Fibroblast of lung (primary cell): ENCODE data around the gene CHEK1. TPM values are rescaled to one million over a fixed set of nuclear protein-coding genes. Genes with fewer than 3 reads are reported as not detected.

ENCODE experiments used
- DNase-seq, 2 donors: peaks; one replicate each; pipeline versions ENCODE4 v3.0.0 to v3.0.0-alpha.2; 2010; ENCODE audit warnings: low read depth in 2 of 2
- H2AFZ ChIP-seq: 2 replicates; pipeline ENCODE4 v1.5.1; 2012; ENCODE audit warnings: low read length, control low read depth, inconsistent platforms
- H3K27ac ChIP-seq: 2 replicates; pipeline ENCODE4 v1.5.1; 2011; ENCODE audit warnings: low read length, control low read depth; ENCODE audit not compliant: insufficient read depth
- H3K27me3 ChIP-seq: 2 replicates; pipeline ENCODE4 v1.5.1; 2011; ENCODE audit warnings: mild to moderate bottlenecking, low read length; ENCODE audit not compliant: control insufficient read depth, insufficient read depth
- H3K36me3 ChIP-seq: 2 replicates; pipeline ENCODE4 v1.5.1; 2011; ENCODE audit warnings: low read length; ENCODE audit not compliant: control insufficient read depth, insufficient read depth
- H3K4me1 ChIP-seq: 2 replicates; pipeline ENCODE4 v1.5.1; 2011; ENCODE audit warnings: low read length; ENCODE audit not compliant: control insufficient read depth, insufficient read depth; ENCODE audit errors: extremely low read depth
- H3K4me2 ChIP-seq: 2 replicates; pipeline ENCODE4 v1.5.1; 2011; ENCODE audit warnings: low read length, control low read depth; ENCODE audit not compliant: insufficient read depth; ENCODE audit errors: extremely low read depth
- H3K4me3 ChIP-seq, 4 experiments: fragments of 200-600 bp in 1 of 4; sonication (generic) in 1 of 4; replicated peaks in 1 of 4; 2 replicates each; pipeline ENCODE4 v1.5.1; 2011 to 2016; ENCODE audit warnings: low read length in 4 of 4, low read depth in 3 of 4, mild to moderate bottlenecking in 3 of 4, control low read depth in 2 of 4, inconsistent platforms in 1 of 4, mixed read lengths in 1 of 4; ENCODE audit not compliant: insufficient read depth in 1 of 4; ENCODE audit errors: control extremely low read depth in 1 of 4
- H3K79me2 ChIP-seq: 2 replicates; pipeline ENCODE4 v1.5.1; 2012; ENCODE audit warnings: mild to moderate bottlenecking, low read length, inconsistent platforms; ENCODE audit not compliant: control insufficient read depth, insufficient read depth
- H3K9ac ChIP-seq: 2 replicates; pipeline ENCODE4 v1.5.1; 2011; ENCODE audit warnings: mild to moderate bottlenecking, low read length, control low read depth; ENCODE audit not compliant: insufficient read depth
- H3K9me3 ChIP-seq: 2 replicates; pipeline ENCODE4 v1.5.1; 2012; ENCODE audit warnings: low read depth, low read length; ENCODE audit not compliant: control insufficient read depth, insufficient read depth
- H4K20me1 ChIP-seq: 2 replicates; pipeline ENCODE4 v1.5.1; 2011; ENCODE audit warnings: low read length; ENCODE audit not compliant: control insufficient read depth, insufficient read depth; ENCODE audit errors: extremely low read depth
- EZH2 ChIP-seq: IDR thresholded peaks from 2 replicates; pipeline ENCODE4 v1.5.1; 2012; ENCODE audit warnings: low read length, control low read depth, mild to moderate bottlenecking; ENCODE audit errors: missing control alignments
- polyA plus RNA-seq, 2 donors: library from polyadenylated mRNA; depleted of rRNA in 1 of 2; stranded (reverse) in 1 of 2; unstranded in 1 of 2; fragments of >200 nt; gene quantifications; 2 replicates each; pipeline ENCODE4 v1.2.1, GENCODE V29; 2011 to 2012; ENCODE audit warnings: missing spikeins in 1 of 2
- total RNA-seq: library from RNA; depleted of rRNA; stranded (reverse); fragments of >200 nt; gene quantifications from 2 replicates; pipeline ENCODE4 v1.2.1, GENCODE V29; 2014
- TF ChIP-seq, protein P1 (sequence below), 2 donors: IDR thresholded peaks in 1 of 2; conservative IDR thresholded peaks in 1 of 2; 1 replicate in 1 of 2; 2 replicates in 1 of 2; pipeline ENCODE4 v1.5.1; 2011 to 2012; ENCODE audit warnings: low read length in 2 of 2, control low read depth in 1 of 2, inconsistent platforms in 1 of 2, low read depth in 1 of 2, mild to moderate bottlenecking in 1 of 2

Gene CHEK1
- total and polyA plus RNA-seq, 2 donors (not counting 1 experiment from before 2014, with no cell fraction given): 28.3 to 39.5 TPM

DNA sequence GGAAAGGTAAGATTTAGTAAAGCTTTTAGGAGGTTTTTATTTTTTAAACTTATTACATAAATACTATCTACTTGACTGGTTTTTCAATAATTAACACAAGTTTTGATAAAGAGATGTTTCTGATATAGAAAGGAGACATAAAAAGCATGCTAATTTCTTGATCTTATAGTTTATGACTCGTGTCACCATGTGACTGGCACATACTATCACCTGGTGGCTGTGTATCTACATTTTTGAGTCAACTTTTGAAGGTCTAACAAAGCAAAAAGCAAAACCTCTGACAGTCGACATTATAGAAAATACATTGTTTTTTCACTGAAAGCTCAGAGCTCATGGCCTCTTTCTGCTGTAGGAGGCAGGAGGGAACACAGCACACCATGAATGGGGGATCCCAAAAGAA lies 54.9 kb downstream of the CHEK1 start:
- Histone ChIP-seq H3K27ac (no peak overlapping the region), H3K4me1 (peaks cover under 1% of the 10 kb centered on the region), H3K27me3 (no peaks in the 10 kb centered on the region), H3K4me2 (no peak overlapping the region), H3K79me2 (no peaks in the 10 kb centered on the region), H3K9me3 (no peaks in the 10 kb centered on the region), H3K9ac (no peak overlapping the region), H4K20me1 (no peaks in the 10 kb centered on the region), H3K36me3 (no peaks in the 10 kb centered on the region), H3K4me3 (no peak overlapping the region), H2AFZ (no peak overlapping the region)
- TF ChIP-seq, protein P1, sequence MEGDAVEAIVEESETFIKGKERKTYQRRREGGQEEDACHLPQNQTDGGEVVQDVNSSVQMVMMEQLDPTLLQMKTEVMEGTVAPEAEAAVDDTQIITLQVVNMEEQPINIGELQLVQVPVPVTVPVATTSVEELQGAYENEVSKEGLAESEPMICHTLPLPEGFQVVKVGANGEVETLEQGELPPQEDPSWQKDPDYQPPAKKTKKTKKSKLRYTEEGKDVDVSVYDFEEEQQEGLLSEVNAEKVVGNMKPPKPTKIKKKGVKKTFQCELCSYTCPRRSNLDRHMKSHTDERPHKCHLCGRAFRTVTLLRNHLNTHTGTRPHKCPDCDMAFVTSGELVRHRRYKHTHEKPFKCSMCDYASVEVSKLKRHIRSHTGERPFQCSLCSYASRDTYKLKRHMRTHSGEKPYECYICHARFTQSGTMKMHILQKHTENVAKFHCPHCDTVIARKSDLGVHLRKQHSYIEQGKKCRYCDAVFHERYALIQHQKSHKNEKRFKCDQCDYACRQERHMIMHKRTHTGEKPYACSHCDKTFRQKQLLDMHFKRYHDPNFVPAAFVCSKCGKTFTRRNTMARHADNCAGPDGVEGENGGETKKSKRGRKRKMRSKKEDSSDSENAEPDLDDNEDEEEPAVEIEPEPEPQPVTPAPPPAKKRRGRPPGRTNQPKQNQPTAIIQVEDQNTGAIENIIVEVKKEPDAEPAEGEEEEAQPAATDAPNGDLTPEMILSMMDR (conservative IDR thresholded peaks at IDR 0.05 in 1 of 2, IDR thresholded peaks at IDR 0.05 in 1 of 2; ENCODE audit: low read depth in 1 of 2, low read length in 2 of 2): no peak
- no peak for TF ChIP-seq EZH2
- DNase-seq: no peak

DNA sequence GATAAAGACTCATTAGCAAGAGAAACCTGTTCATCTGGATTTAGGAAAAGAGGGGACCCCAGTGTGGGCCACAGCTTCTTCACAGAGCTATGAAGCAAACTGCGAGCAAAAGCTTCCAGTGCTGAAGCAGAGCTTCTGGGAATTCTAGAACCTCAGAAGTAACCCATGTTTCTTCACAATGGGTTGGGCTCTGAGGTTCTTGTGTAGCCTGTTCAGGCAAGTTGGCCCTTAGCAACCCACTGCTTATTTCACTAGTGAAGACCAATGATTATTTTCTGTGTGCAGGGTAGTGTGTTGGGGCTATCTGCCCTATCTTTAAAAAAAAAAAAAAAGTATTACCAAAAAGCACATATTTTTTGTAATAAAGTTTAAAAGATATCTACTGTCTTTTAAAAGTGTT lies 55.8 kb downstream of the CHEK1 start, which contains the start of gene ACRV1:
ACRV1 (minus strand) TSS at position 101 of the 400 bp plus-strand sequence; CDS start at position 34, 67 bp downstream.
- no peaks in the 10 kb centered on the region for H3K27me3 ChIP-seq
- no peak within 1 kb of the TSS for H3K27ac ChIP-seq
- H3K79me2 ChIP-seq: no peaks in the 10 kb centered on the region
- no peak within 1 kb of the TSS for H2AFZ ChIP-seq
- no peak for TF ChIP-seq EZH2
- TF ChIP-seq, protein P1 (conservative IDR thresholded peaks at IDR 0.05 in 1 of 2, IDR thresholded peaks at IDR 0.05 in 1 of 2; ENCODE audit: low read depth in 1 of 2, low read length in 2 of 2): no peak
- no peak within 1 kb of the TSS for H3K4me3 ChIP-seq
- H3K4me1 ChIP-seq: no peaks in the 10 kb centered on the region
- H3K9ac ChIP-seq: no peak within 1 kb of the TSS
- no peak for DNase-seq
- no peaks in the 10 kb centered on the region for H3K9me3 ChIP-seq
- H3K36me3 ChIP-seq: no peaks in the 10 kb centered on the region
- H3K4me2 ChIP-seq: no peak within 1 kb of the TSS
- no peaks in the 10 kb centered on the region for H4K20me1 ChIP-seq

DNA sequence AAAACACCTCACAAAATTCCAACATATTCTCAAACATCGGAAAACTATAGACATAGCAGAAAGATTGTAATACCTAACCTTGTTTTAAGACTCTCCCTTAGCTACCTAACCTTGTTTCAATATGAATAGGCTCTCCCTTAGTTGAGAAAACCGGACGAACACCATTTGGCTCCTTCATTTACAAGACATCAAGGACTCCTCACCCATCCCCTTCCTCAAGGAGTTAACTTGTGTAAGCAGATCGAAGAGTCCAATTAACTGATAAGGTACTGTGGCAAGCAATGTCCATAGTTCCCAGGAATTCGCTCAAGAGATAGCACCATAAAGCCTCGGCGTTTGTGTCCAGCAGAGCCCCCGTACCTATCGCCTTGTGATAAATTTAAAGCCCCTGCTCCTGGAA lies 60.3 kb downstream of the CHEK1 start:
- no peaks in the 10 kb centered on the region for H3K9me3 ChIP-seq
- no peak overlapping the region for H3K4me3 ChIP-seq
- no peaks in the 10 kb centered on the region for H4K20me1 ChIP-seq
- TF ChIP-seq, protein P1 (conservative IDR thresholded peaks at IDR 0.05 in 1 of 2, IDR thresholded peaks at IDR 0.05 in 1 of 2; ENCODE audit: low read depth in 1 of 2, low read length in 2 of 2): no peak
- TF ChIP-seq EZH2: no peak
- H3K36me3 ChIP-seq: no peaks in the 10 kb centered on the region
- H3K79me2 ChIP-seq: no peaks in the 10 kb centered on the region
- no peak overlapping the region for H3K27ac ChIP-seq
- H2AFZ ChIP-seq: no peak overlapping the region
- no peaks in the 10 kb centered on the region for H3K27me3 ChIP-seq
- no peak overlapping the region for H3K4me2 ChIP-seq
- DNase-seq: no peak
- H3K9ac ChIP-seq: no peak overlapping the region
- H3K4me1 ChIP-seq: no peaks in the 10 kb centered on the region
